WTC11 (cell line): ENCODE data around the gene TBC1D10B. TPM values are rescaled to one million over a fixed set of nuclear protein-coding genes. Genes with fewer than 3 reads are reported as not detected.

Experiments used
- ATAC-seq: fragments of 200-7000 bp; cut with Tn5 transposase; 2 replicates; pipeline ENCODE4 v1.10.0; 2021; ENCODE audit warnings: mild to moderate bottlenecking, moderate library complexity
- CTCF ChIA-PET: fragments of 300-600 bp; sonication (Branson Sonifier 250); formaldehyde crosslinking; loops from one replicate; lab custom pipeline; 2021; ENCODE audit warnings: antibody characterized with exemption; lab: Charles Lee
- POLR2A ChIA-PET: fragments of 350-600 bp; sonication (Branson Sonifier 250); formaldehyde crosslinking; loops from one replicate; lab custom pipeline; 2021; ENCODE audit warnings: antibody characterized with exemption; lab: Charles Lee
- DNase-seq: peaks from one replicate; pipeline ENCODE4 v3.0.0; 2021; ENCODE audit warnings: low spot score
- H3K27ac Mint-ChIP-seq: 2 replicates; pipeline ENCODE4 v1.8.0; 2021; ENCODE audit warnings: mixed read lengths
- H3K27me3 Mint-ChIP-seq: 2 replicates; pipeline ENCODE4 v1.8.0; 2021; ENCODE audit warnings: low read depth, mild to moderate bottlenecking, moderate library complexity, mixed read lengths
- H3K36me3 Mint-ChIP-seq: 2 replicates; pipeline ENCODE4 v1.8.0; 2021; ENCODE audit warnings: mixed read lengths
- H3K4me1 Mint-ChIP-seq: 2 replicates; pipeline ENCODE4 v1.8.0; 2022; ENCODE audit warnings: mixed read lengths
- H3K4me3 Mint-ChIP-seq: 2 replicates; pipeline ENCODE4 v1.8.0; 2021; ENCODE audit warnings: mild to moderate bottlenecking, moderate library complexity, mixed read lengths
- H3K9me3 Mint-ChIP-seq: 2 replicates; pipeline ENCODE4 v1.8.0; 2021; ENCODE audit warnings: mixed read lengths
- ARID4B ChIP-seq: sonication (generic); formaldehyde crosslinking; IDR thresholded peaks from 2 replicates; pipeline ENCODE4 v1.8.0; 2023; ENCODE audit warnings: missing genetic modification reagents, mild to moderate bottlenecking, borderline replicate concordance
- ATF6 ChIP-seq: sonication (generic); formaldehyde crosslinking; IDR thresholded peaks from 2 replicates; pipeline ENCODE4 v1.8.1; 2023; ENCODE audit warnings: mild to moderate bottlenecking, missing genetic modification reagents
- CTCF ChIP-seq: fragments of 200-600 bp; IDR thresholded peaks from 2 replicates; pipeline ENCODE4 v1.8.0; 2022; ENCODE audit warnings: antibody characterized with exemption
- ELF4 ChIP-seq: sonication (generic); formaldehyde crosslinking; IDR thresholded peaks from 2 replicates; pipeline ENCODE4 v1.8.1; 2022; ENCODE audit warnings: low read depth, mild to moderate bottlenecking, moderate library complexity, missing genetic modification reagents
- ESRRA ChIP-seq: sonication (generic); formaldehyde crosslinking; IDR thresholded peaks from 2 replicates; pipeline ENCODE4 v1.8.1; 2022; ENCODE audit warnings: mild to moderate bottlenecking, missing genetic modification reagents, borderline replicate concordance
- HMGA2 ChIP-seq: fragments of 250-450 bp; sonication (Bioruptor Pico); IDR thresholded peaks from 2 replicates; pipeline ENCODE4 v1.4.0; 2021; ENCODE audit warnings: mild to moderate bottlenecking, moderate library complexity
- HMGXB4 ChIP-seq: sonication (generic); formaldehyde crosslinking; IDR thresholded peaks from 2 replicates; pipeline ENCODE4 v1.8.1; 2023; ENCODE audit warnings: mild to moderate bottlenecking, moderate library complexity, missing genetic modification reagents
- JAZF1 ChIP-seq: fragments of 250-450 bp; sonication (Bioruptor Pico); IDR thresholded peaks from 2 replicates; pipeline ENCODE4 v1.9.0; 2021; ENCODE audit warnings: moderate library complexity, mild to moderate bottlenecking, inconsistent platforms
- JUN ChIP-seq: sonication (generic); formaldehyde crosslinking; IDR thresholded peaks from 2 replicates; pipeline ENCODE4 v1.8.0; 2023; ENCODE audit warnings: mild to moderate bottlenecking, missing genetic modification reagents
- NR1H2 ChIP-seq: sonication (generic); formaldehyde crosslinking; IDR thresholded peaks from 2 replicates; pipeline ENCODE4 v1.9.0; 2021; ENCODE audit warnings: mild to moderate bottlenecking, moderate library complexity, missing genetic modification reagents
- SP1 ChIP-seq: sonication (generic); formaldehyde crosslinking; conservative IDR thresholded peaks from 2 replicates; pipeline ENCODE4 v1.8.1; 2022; ENCODE audit warnings: missing genetic modification reagents
- TP53 ChIP-seq: sonication (generic); formaldehyde crosslinking; IDR thresholded peaks from 2 replicates; pipeline ENCODE4 v1.8.1; 2023; ENCODE audit warnings: mild to moderate bottlenecking, missing genetic modification reagents
- ZBTB21 ChIP-seq: sonication (generic); formaldehyde crosslinking; IDR thresholded peaks from 2 replicates; pipeline ENCODE4 v1.8.1; 2023; ENCODE audit warnings: mild to moderate bottlenecking, missing genetic modification reagents, borderline replicate concordance
- ZNF416 ChIP-seq: fragments of 250-450 bp; sonication (Bioruptor Pico); IDR thresholded peaks from 2 replicates; pipeline ENCODE4 v1.9.0; 2021; ENCODE audit warnings: mild to moderate bottlenecking, inconsistent platforms
- total RNA-seq: library from RNA; stranded (reverse); gene quantifications from 3 replicates; pipeline ENCODE4 v1.2.3, GENCODE V29; 2021

TBC1D10B gene
- total RNA-seq, 1 experiment from 2014 or later = 40.5 TPM

GRCh38 chr16:30409125-30410060, 39.1 kb upstream of the TBC1D10B start:
- no peaks in the 10 kb centered on the region for H3K9me3 Mint-ChIP-seq
- peak overlapping the region; percentile 70; the same call in 1 of the 2 replicates for H3K4me3 Mint-ChIP-seq
- peaks cover 6% of the 10 kb centered on the region for H3K27me3 Mint-ChIP-seq
- ATAC-seq = peak; percentile 68
- peaks cover 21% of the 10 kb centered on the region for H3K36me3 Mint-ChIP-seq
- no peak for TF ChIP-seq NR1H2 (CRISPR knock-in tag)
- TF ChIP-seq ZNF416 = 0 out of 2 replicates have a peak, but pooled peaks have one; percentile 12
- peak; percentile 81 for TF ChIP-seq CTCF
- TF ChIP-seq ZBTB21 (CRISPR knock-in tag) = no peak
- ChIA-PET POLR2A (interaction anchor here (0.5 to 1.7 kb wide), 8 partner anchors 9 to 254 kb away, joined by 3 to 12 read pairs (median 3); no protein-coding TSS in a partner anchor), CTCF (interaction anchor here (0.5 to 4.9 kb wide), 42 partner anchors 9 to 377 kb away, joined by 3 to 97 read pairs (median 5); partner anchors contain the start of genes CD2BP2, DCTPP1, TBC1D10B and TBX6)
- DNase-seq = peak; percentile 96
- no peak overlapping the region; the same call in 1 of the 2 replicates for H3K27ac Mint-ChIP-seq
- peaks cover 20% of the 10 kb centered on the region for H3K4me1 Mint-ChIP-seq

- Mint-ChIP-seq H3K4me3 (peak overlapping the region; percentile 70), H3K9me3 (no peaks in the 10 kb centered on the region), H3K27me3 (peaks cover 15% of the 10 kb centered on the region), H3K4me1 (peaks cover 20% of the 10 kb centered on the region), H3K27ac (peak overlapping the region; percentile 28; the same call in 1 of the 2 replicates), H3K36me3 (peaks cover 11% of the 10 kb centered on the region)
- DNase-seq = no peak
- POLR2A ChIA-PET = interaction anchor here (0.6 to 1.9 kb wide), 8 partner anchors 10 to 353 kb away, joined by 3 to 26 read pairs (median 4); partner anchors contain the start of genes ZNF48 and ZNF785
- TF ChIP-seq TP53 (0 out of 2 replicates have a peak, but pooled peaks have one; percentile 5), ATF6 (no peak)
- TF ChIP-seq, all 79 proteins: peak for 1
- CTCF ChIA-PET = interaction anchor here (0.8 to 4.9 kb wide), 12 partner anchors 10 to 316 kb away, joined by 4 to 97 read pairs (median 18); partner anchors contain the start of genes DCTPP1, TBC1D10B, TBX6 and ZNF48
- ATAC-seq = peak; percentile 4
Measured at GRCh38 chr16:30407804-30408534, 37.7 kb upstream of the TBC1D10B start.

GRCh38 chr16:30407102-30407803, 37.0 kb upstream of the TBC1D10B start, which contains the start of gene ZNF771:
Gene ZNF771 (plus strand): TSS chr16:30407606. CDS start chr16:30408054, 448 bp downstream.
- Mint-ChIP-seq H3K27ac (peak within 1 kb of the TSS; percentile 93), H3K36me3 (peaks cover 7% of the 10 kb centered on the region), H3K4me1 (peaks cover 20% of the 10 kb centered on the region), H3K9me3 (no peaks in the 10 kb centered on the region), H3K4me3 (peak within 1 kb of the TSS; percentile 90), H3K27me3 (peaks cover 21% of the 10 kb centered on the region)
- ChIA-PET POLR2A (interaction anchor here (0.6 to 1.9 kb wide), 8 partner anchors 11 to 354 kb away, joined by 3 to 26 read pairs (median 4); partner anchors contain the start of genes ZNF48 and ZNF785), CTCF (interaction anchor here (0.8 to 4.9 kb wide), 12 partner anchors 10 to 315 kb away, joined by 4 to 97 read pairs (median 16); partner anchors contain the start of genes CORO1A, DCTPP1, TBC1D10B and TBX6)
- DNase-seq = peak; percentile 96
- ATAC-seq = peak; percentile 84
- TF ChIP-seq HMGA2 (no peak), JUN (CRISPR knock-in tag) (peak; percentile 33; the same call in 1 of the 2 replicates), SP1 (CRISPR knock-in tag) (peak; percentile 95), HMGXB4 (CRISPR knock-in tag) (peak; percentile 89), ARID4B (peak; percentile 84; the same call in 1 of the 2 replicates), ESRRA (0 out of 2 replicates have a peak, but pooled peaks have one; percentile 35), ELF4 (CRISPR knock-in tag) (no peak), JAZF1 (no peak)
